ENCODE measurements around the gene DLX6. TPM values are rescaled to one million over a fixed set of nuclear protein-coding genes. Genes with fewer than 3 reads are reported as not detected.

Gene DLX6
- total RNA-seq, 2 donors from 2014 or later: 1.5 to 2.0 TPM

Other genes with a start within 250 kb of the DLX6 start
- gene DLX5, start 19.3 kb downstream of the DLX6 start, total RNA-seq: 1 to 10 TPM; 4.8 to 4.9 TPM
- 10 to 100 TPM; 12.7 to 14.2 TPM for gene SDHAF3, start 112.1 kb downstream of the DLX6 start, total RNA-seq